ENCODE data around the gene VSIG2.
"Not testable (repeated sequence)": the region's sequence is repeated elsewhere in the genome, so short reads cannot be mapped to it uniquely, and the experiment has no call there.

The VSIG2 gene, protein sequence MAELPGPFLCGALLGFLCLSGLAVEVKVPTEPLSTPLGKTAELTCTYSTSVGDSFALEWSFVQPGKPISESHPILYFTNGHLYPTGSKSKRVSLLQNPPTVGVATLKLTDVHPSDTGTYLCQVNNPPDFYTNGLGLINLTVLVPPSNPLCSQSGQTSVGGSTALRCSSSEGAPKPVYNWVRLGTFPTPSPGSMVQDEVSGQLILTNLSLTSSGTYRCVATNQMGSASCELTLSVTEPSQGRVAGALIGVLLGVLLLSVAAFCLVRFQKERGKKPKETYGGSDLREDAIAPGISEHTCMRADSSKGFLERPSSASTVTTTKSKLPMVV

DNA sequence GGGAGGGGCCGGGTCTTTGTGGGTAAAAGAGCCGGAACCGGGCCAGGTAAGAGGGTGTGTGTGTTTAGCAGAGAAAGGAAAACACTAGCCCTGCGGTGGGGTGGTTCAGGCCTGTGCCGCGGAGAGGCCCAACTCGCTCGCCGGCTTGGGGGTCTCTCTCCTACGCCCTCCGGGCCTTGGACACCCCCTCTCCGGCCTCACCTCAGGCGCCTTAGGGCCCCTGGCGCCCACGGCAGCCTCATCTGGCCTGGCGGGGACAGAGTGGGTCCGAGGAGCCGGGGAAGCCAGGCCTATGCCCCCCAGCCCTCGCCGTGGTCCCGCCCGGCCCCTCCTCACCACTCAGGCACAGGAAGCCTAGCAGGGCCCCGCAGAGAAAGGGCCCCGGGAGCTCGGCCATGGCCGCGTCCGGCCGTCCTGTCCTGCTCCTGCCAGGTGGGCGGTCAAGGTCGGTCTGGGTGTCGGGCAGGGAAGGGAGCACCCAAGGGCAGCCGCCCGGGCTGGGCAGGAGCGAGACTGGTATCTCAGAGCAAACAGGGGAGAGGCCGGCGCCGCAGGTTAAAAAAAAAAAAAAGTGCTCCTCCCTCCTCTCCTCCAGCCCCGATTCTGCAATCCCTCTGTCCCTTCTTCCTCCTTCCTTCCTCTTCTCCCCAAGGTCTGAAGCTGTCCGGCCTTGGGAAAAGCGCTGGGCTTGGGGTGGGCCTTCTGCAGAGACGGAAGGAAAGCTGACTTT, at the start of gene VSIG2:
Gene VSIG2, minus strand, starts transcription at position 515 of the 730 bp plus-strand sequence. Its CDS starts 118 bp downstream, at position 397.
- FAIRE-seq: no peak

DNA sequence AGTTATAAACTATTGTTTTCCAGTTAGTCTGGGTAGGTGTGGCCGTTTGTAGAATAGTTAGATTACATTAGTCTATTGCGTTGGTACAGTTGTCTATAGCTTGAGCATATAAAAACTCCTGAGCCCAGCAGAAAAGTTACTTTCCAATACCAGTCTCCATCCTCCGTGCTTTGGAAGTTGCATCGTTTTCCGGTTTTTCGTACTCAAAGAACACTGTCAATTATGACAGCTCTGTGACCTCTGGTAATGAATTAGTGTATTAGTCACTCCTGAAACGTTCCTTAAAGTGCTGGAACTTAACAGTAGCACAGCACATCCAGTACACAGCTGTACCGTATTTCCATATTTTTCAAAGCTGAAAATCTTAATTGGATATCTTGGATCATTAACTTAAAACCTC, 49.0 kb upstream of the VSIG2 start:
- FAIRE-seq: no peak

DNA sequence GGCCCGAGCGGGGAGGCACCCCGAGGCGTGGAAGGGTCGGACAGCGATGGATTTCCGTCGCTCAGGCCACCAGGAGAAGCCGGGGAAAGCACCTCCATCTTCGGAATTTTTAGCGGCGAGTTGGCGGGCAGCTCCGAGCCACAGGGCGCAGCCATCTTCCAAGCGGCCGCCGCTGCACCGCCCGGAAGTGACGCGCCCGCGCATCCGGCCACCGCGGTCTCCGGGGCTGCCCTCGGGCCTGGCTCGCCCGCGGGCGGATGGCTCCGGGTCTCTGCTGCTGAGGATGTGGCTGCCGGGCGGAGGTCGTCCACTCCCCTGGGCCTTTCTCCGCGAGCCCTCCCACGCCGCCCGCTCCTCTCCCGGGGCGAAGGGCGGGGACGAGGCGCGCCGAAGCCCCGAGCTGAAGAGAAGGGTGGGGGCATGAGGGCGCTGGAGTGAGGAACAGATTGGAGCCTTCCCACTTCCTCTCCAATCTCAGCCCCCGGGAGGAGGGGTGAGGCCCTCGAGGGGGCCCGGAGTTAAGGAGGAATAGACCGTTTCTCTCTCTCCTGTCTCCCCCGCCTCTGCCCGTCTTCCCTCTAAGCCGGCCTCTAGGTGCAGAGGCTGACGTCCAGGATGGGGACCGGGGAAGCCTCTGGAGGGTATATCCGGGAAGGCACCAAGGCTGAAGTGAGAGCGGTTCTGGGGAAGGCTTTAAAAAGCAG, 48.3 kb upstream of the VSIG2 start, which contains the start of gene MSANTD2:
Gene MSANTD2, minus strand, starts transcription at position 181 of the 704 bp plus-strand sequence. Its CDS starts 26 bp downstream, at position 155.
- FAIRE-seq: no peak

DNA sequence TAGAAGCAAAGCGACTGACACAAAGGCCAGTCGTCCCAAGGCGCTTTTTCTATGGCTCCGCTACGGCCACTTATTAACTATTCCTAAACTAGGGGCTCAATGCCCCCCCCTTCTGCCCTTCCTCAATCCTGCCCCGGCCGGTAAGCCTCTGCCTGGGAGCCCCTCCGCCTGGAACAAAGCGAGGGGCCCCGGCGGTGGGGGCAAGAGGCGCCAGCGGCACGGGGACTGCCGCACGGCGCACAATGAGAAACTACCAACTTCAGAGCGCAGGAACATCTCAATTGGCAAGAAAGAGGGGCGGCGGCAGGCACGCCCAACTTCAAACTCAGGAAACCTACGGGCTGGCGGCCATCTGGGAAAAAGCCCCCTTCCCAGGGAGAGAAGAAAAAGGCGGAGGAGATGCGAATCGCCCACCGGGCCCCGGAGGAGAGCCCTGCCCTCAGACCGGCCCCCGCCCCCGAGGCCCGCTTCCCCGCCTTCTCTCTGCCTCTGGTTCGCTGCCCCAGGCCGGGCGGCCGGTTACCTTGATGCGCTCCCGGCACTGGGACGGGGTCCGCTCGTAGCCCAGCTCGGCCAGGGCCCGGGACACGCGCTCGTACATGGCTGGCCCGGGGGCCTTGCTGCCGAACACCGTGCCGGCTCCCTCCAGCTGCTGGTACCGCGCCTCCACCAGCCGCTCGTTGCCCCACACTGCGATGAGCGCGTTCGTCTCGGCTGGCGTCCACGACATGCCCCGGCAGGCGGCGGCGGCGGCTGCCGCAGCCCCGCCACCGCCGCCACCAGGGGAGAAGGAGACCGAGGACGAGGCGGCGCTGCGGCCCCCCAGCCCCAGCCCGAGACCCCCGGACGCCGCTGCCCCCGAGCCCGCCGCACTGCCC, 47.5 kb upstream of the VSIG2 start:
- FAIRE-seq: no peak

DNA sequence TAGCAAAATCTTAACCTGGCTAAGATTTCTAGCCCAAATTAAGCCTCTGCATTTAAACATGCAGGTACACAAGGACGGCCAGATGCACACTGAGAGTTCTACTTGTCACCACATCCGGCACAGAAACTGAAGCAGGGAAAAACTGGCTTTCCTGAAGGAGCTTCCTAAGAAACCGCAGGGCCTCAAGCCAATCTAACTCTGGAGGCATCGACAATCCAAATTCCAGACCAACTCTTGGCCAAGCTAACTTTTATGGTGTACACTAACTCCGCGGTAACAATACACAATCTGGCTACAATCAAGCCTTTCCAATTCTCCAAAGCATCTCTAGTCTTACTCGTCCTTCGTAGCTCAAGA, 46.9 kb upstream of the VSIG2 start:
- FAIRE-seq: no peak

GRCh38 chr11:124796312-124796711, 44.3 kb upstream of the VSIG2 start:
- no peak for FAIRE-seq

DNA sequence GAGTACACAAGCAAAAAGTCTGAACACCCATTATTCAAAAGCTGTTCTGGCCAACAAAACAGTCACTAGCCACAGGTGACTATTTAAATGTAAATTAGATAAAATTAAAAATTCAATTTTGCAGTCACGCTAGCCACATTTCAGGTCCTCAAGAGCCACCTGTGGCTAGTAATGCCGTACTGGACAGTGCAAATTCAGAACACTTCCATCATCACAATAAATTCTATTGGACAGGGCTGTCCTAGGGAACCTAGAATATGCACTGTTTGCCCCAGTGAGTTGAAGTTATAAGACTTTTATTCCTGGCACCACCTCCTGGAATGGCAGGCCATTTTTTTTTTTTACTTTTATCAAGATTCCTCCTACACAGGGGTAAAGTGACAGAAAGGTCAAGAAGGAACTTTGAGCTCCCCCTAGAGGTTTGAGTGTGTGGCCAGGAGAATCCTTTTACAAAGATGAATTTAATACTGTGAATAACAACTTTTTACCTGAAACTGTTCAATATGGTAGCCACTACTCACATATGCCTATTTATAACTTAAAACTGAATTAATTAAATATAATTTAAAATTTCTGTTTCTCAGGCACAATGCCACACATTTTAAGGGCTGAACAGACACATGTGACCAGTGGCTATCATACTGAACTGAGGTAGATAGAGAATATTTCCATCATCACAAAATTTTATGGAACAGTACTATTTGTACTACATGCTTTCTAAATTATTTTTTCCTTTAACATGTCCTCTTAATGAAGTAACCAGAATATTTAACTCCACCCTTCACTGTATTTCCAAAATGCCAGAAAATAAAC, 41.6 kb upstream of the VSIG2 start:
- FAIRE-seq: peak; percentile 90

- no peak for FAIRE-seq
Observed at GRCh38 chr11:124791626-124792341, 39.7 kb upstream of the VSIG2 start.

- FAIRE-seq: no peak
Observed at GRCh38 chr11:124788521-124788920, 36.5 kb upstream of the VSIG2 start.

DNA sequence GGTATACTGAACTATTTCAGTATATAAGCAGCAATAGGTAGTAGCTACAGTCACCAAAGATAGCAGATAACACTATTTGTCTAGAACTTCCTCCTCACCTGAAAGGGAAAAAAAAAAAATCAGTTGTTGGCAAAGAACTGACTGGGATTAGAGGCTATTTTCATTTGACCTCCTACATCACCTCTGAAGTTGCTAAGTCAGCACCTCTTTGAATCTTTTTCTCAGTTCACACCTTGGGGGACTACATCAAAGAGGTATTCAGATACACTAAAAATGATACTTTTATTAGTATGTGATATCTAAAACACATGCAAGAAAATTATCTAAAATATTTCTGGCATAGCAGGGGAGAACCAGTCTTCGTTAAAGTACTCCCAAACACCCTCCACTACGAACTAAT, 32.0 kb upstream of the VSIG2 start:
- FAIRE-seq: no peak

DNA sequence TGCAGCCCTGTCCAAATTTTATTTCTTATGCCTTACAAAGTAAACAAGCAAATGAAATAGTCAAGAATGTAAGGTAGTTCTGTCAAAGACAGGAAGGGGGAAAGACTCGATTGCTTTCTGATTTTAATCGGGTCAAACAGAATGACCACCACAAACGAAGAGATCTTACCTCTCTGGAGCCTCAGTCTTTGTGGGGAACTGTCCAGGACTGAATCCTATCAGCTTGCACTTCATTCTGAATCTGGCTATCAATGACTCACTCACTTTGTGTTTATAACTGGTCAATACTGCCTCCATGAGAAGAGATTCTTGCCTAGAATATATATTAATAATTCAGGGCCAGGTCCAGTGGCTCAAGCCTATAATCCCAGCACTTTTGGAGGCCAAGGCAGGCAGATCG, 30.9 kb upstream of the VSIG2 start:
- FAIRE-seq: no peak

GRCh38 chr11:124779568-124779967, 27.5 kb upstream of the VSIG2 start:
- no peak for FAIRE-seq

DNA sequence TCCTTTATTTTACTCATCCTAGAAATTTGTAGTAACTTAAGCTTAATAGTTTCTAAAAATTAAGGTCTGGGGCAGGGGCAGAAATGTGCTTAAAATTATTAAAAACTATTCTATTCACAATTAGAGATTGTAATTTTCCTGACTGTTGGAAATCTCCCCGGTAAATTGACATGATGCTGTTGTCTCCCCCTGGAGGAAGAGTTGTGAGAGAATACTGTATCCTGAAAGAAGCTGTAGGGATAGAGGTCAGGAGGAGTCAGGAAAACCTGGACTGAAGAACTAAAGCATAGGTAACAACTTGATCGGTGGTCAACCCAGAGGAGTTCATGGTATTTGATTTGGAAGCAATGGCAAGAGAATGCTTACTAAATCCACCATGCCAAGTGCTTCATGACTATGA, 26.2 kb upstream of the VSIG2 start:
- FAIRE-seq: no peak

GRCh38 chr11:124776865-124777645, 25.0 kb upstream of the VSIG2 start:
- no peak for FAIRE-seq

- FAIRE-seq: not testable (repeated sequence)
Observed at GRCh38 chr11:124770959-124771358, 18.9 kb upstream of the VSIG2 start.

- no peak for FAIRE-seq
Observed at GRCh38 chr11:124769806-124770774, 18.0 kb upstream of the VSIG2 start.

DNA sequence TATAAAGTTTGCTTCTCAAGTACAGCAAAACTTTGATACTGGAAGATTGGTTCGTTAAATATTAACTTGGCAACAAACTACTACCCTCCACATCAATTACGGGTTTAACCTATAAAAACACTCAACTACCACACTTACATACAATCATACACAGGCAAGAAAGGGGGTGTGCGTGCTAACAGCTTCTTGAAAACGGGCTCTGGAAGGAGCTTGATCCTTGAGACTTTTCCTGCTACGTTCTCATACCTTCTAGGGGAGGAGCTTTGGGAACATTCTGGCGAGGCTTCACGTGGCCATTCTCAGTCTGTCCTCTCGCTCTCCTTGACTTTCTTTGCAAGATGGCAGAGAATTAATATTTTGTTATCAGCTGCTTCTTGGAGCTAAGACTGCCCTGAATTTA, 16.9 kb upstream of the VSIG2 start:
- no peak for FAIRE-seq

GRCh38 chr11:124766156-124766555, 14.1 kb upstream of the VSIG2 start:
- FAIRE-seq: no peak

All from A204.1 (cell line).